ENCODE data around the gene NACA2. TPM values are rescaled to one million over a fixed set of nuclear protein-coding genes. Genes with fewer than 3 reads are reported as not detected.
"Not testable (repeated sequence)": the region's sequence is repeated elsewhere in the genome, so short reads cannot be mapped to it uniquely, and the experiment has no call there.

Gene NACA2
- total RNA-seq, 1 experiment from 2014 or later: not detected

DNA sequence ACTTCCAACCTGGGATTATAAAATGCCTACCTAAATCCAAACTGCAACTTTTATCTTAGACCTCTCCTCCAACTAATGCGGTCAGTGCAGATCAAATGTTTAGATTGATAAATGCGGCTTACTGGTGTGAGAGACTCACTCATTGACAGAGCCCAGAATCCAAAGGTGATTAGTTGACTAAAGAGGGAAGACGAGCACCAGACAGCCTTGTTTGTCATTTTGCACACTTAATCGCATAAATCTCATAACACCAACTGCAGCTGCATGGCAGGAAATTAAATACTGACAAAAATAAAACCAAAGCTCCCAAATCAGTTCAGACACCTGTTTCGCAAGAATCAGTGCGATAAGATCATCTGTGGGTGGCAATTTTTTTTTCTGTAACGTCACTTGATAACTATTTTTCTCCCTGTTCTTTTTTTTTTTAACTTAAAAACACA, 35.9 kb downstream of the NACA2 start:
- Histone ChIP-seq H3F3A (ENCODE audit: low read length, unreplicated experiment) (no peaks in the 10 kb centered on the region), H3K9ac (ENCODE audit: low read length) (no peak overlapping the region), H3K27me3 (ENCODE audit: low read length) (no peaks in the 10 kb centered on the region), H3K9me3 (ENCODE audit: low read length) (no peaks in the 10 kb centered on the region), H3K9me2 (replicated peaks; ENCODE audit: low read length) (no peaks in the 10 kb centered on the region), H3K4me1 (ENCODE audit: insufficient read depth, low read length) (peaks cover 8% of the 10 kb centered on the region), H3K79me2 (ENCODE audit: low read length) (no peaks in the 10 kb centered on the region), H3K36me3 (ENCODE audit: low read depth, low read length) (no peaks in the 10 kb centered on the region), H3K27ac (ENCODE audit: low read length) (no peak overlapping the region), H2AFZ (ENCODE audit: low read length) (no peak overlapping the region), H3K4me2 (ENCODE audit: low read length) (no peak overlapping the region), H4K20me1 (ENCODE audit: low read length) (no peaks in the 10 kb centered on the region), H3K4me3 (ENCODE audit: low read length) (no peak overlapping the region)
- CTCF ChIA-PET: no interaction called here
- BruUV-seq (replicated peaks): no TSS peak
- DNase-seq (no peak), ATAC-seq (no peak)
- TF ChIP-seq EZH2 (IDR thresholded peaks at IDR 0.05; ENCODE audit: low read length, unreplicated experiment) (no peak), EZH2phosphoT487 (IDR thresholded peaks at IDR 0.05; ENCODE audit: borderline replicate concordance, low read length) (no peak)
- TF ChIP-seq, protein P1, sequence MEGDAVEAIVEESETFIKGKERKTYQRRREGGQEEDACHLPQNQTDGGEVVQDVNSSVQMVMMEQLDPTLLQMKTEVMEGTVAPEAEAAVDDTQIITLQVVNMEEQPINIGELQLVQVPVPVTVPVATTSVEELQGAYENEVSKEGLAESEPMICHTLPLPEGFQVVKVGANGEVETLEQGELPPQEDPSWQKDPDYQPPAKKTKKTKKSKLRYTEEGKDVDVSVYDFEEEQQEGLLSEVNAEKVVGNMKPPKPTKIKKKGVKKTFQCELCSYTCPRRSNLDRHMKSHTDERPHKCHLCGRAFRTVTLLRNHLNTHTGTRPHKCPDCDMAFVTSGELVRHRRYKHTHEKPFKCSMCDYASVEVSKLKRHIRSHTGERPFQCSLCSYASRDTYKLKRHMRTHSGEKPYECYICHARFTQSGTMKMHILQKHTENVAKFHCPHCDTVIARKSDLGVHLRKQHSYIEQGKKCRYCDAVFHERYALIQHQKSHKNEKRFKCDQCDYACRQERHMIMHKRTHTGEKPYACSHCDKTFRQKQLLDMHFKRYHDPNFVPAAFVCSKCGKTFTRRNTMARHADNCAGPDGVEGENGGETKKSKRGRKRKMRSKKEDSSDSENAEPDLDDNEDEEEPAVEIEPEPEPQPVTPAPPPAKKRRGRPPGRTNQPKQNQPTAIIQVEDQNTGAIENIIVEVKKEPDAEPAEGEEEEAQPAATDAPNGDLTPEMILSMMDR (conservative IDR thresholded peaks at IDR 0.05; ENCODE audit: low read depth, low read length): no peak
- intact Hi-C loops (cut with micrococcal nuclease): no loop called here
- POLR2A ChIA-PET (ENCODE audit: unreplicated experiment): no interaction called here

DNA sequence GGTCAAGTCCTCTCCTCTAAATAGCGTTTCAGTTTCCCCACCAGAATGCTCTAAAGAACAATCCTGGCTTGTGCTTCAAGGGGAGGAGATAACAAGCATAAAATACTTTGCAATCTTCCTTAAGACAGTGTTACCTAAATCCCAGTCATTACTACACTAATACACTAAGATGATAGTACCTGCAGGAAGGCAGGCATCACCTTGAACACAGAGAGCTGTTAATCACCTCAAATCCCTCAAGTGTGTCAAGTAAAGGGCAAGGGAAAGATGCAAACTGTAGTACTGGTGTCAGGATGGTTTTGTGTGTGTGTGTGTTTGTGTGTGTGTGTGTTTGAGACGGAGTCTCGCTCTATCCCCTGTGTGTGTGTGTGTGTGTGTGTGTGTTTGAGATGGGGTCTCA, 36.8 kb downstream of the NACA2 start:
- H3K36me3 ChIP-seq (ENCODE audit: low read depth, low read length): no peaks in the 10 kb centered on the region
- no peak overlapping the region for H3K9ac ChIP-seq (ENCODE audit: low read length)
- H3K27me3 ChIP-seq (ENCODE audit: low read length): no peaks in the 10 kb centered on the region
- no peaks in the 10 kb centered on the region for H4K20me1 ChIP-seq (ENCODE audit: low read length)
- ChIA-PET CTCF (no interaction called here), POLR2A (ENCODE audit: unreplicated experiment) (no interaction called here)
- no peak overlapping the region for H3K4me2 ChIP-seq (ENCODE audit: low read length)
- no peak for DNase-seq
- H3K27ac ChIP-seq (ENCODE audit: low read length): no peak overlapping the region
- no peak overlapping the region for H2AFZ ChIP-seq (ENCODE audit: low read length)
- H3F3A ChIP-seq (ENCODE audit: low read length, unreplicated experiment): no peaks in the 10 kb centered on the region
- no peak overlapping the region for H3K4me3 ChIP-seq (ENCODE audit: low read length)
- H3K4me1 ChIP-seq (ENCODE audit: insufficient read depth, low read length): peaks cover 8% of the 10 kb centered on the region
- no peak for TF ChIP-seq EZH2phosphoT487 (IDR thresholded peaks at IDR 0.05; ENCODE audit: borderline replicate concordance, low read length)
- TF ChIP-seq, protein P1 (conservative IDR thresholded peaks at IDR 0.05; ENCODE audit: low read depth, low read length): no peak
- no peak for TF ChIP-seq EZH2 (IDR thresholded peaks at IDR 0.05; ENCODE audit: low read length, unreplicated experiment)
- H3K9me2 ChIP-seq (replicated peaks; ENCODE audit: low read length): no peaks in the 10 kb centered on the region
- BruUV-seq (replicated peaks): no TSS peak
- no peak for ATAC-seq
- H3K9me3 ChIP-seq (ENCODE audit: low read length): no peaks in the 10 kb centered on the region
- intact Hi-C loops (cut with micrococcal nuclease): no loop called here
- no peaks in the 10 kb centered on the region for H3K79me2 ChIP-seq (ENCODE audit: low read length)

DNA sequence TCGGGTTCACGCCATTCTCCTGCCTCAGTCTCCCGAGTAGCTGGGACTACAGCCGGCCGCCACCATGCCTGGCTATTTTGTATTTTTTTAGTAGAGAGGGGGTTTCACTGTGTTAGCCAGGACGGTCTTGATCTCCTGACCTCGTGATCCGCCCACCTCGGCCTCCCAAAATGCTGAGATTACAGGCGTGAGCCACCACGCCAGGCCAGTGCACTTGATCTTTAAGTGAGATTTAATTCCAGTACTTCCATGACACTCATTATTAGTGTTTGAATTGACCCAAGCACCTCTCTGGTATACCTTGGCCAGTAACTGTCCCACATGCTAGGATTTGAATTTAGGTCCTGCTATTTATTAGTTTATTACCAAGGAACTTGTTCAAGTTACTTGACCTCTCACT, 38.5 kb downstream of the NACA2 start:
- DNase-seq; H2AFZ ChIP-seq (ENCODE audit: low read length); H3K27me3 ChIP-seq (ENCODE audit: low read length); H3K9me2 ChIP-seq (replicated peaks; ENCODE audit: low read length); BruUV-seq (replicated peaks); H3F3A ChIP-seq (ENCODE audit: low read length, unreplicated experiment); intact Hi-C loops (cut with micrococcal nuclease); H3K27ac ChIP-seq (ENCODE audit: low read length); CTCF ChIA-PET; H3K4me1 ChIP-seq (ENCODE audit: insufficient read depth, low read length); H3K36me3 ChIP-seq (ENCODE audit: low read depth, low read length); H3K4me3 ChIP-seq (ENCODE audit: low read length); H3K9me3 ChIP-seq (ENCODE audit: low read length); H3K4me2 ChIP-seq (ENCODE audit: low read length); H3K9ac ChIP-seq (ENCODE audit: low read length); H4K20me1 ChIP-seq (ENCODE audit: low read length); ATAC-seq; H3K79me2 ChIP-seq (ENCODE audit: low read length): not testable (repeated sequence)
- POLR2A ChIA-PET (ENCODE audit: unreplicated experiment): interaction anchor here (0.7 kb wide), 1 partner anchor 15 kb away, joined by 4 read pairs; no protein-coding TSS in a partner anchor
